PFSK-1 (cell line): ENCODE data around the gene S100A1.

ENCODE experiments used
- SIN3A ChIP-seq: IDR thresholded peaks from 2 replicates; pipeline ENCODE4 v1.6.1; 2012; ENCODE audit warnings: mild to moderate bottlenecking, low read length, moderate library complexity, borderline replicate concordance; ENCODE audit not compliant: insufficient read depth
- TAF1 ChIP-seq: IDR thresholded peaks from 2 replicates; pipeline ENCODE4 v1.6.1; 2012; ENCODE audit warnings: low read length, control low read depth, borderline replicate concordance; ENCODE audit not compliant: insufficient read depth

- TF ChIP-seq TAF1 (no peak), SIN3A (no peak)
These were observed 13.3 kb upstream of the S100A1 start for GRCh38 chr1:153614906-153615305.
